Astrocyte of the hippocampus (primary cell): Measurements from ENCODE around the gene RFX5.
A peak's percentile ranks its signal among the peaks of the same experiment; 100 is the strongest.

ENCODE experiments used
- DNase-seq: peaks from one replicate; pipeline ENCODE4 v3.0.0; 2011; ENCODE audit warnings: low read depth, low spot score

RFX5 gene

GRCh38 chr1:151325231-151325630, 21.8 kb downstream of the RFX5 start:
- DNase-seq = peak; percentile 28

DNA sequence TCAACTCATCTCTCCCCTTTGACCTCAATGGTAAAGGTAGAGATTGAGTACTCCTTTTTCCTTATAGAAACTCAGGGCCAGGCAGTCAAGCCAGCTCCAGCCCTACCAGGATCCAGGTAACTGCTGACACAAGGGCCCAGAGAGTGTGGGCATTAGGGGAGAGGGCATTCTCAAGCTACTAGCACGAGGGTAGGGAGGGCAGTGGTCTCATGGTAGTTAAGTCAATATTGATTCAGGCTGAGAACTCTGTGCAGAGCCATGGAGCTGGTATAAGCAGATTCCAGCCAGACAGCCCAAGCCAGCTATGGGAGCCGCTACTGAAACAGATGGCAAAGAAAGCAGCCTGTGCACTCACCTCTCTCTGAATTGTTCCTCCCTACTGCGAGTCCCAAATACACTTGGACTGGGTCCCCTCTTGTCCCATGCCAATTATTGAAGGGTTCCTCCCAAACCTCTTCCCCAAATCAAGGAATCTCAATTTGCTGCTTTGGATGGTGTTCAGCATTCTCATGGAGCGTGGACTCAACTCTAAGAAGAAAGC, 22.6 kb downstream of the RFX5 start:
- no peak for DNase-seq

DNA sequence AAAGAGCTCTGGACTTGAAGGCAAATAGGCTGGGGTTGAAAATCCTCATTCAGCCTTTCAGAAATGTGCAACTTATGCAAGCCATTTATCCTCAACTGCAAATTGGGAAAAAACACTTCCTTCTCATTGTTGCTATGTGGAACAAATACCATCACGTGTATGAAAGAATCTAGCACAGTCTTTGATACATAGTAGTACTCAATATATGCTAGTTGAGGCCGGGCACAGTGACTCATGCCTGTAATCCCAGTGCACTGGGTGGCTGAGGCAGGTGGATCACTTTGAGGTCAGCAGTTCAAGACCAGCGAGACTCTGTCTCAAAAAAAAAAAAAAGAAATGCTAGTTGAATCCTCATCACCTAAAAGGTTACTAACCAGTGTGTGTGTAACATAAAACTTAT, 28.1 kb downstream of the RFX5 start:
- DNase-seq = peak; percentile 31

GRCh38 chr1:151315565-151316235, 31.4 kb downstream of the RFX5 start:
- no peak for DNase-seq

- peak; percentile 94 for DNase-seq
These were observed 32.7 kb downstream of the RFX5 start for GRCh38 chr1:151314137-151314875.

GRCh38 chr1:151313501-151313900, 33.6 kb downstream of the RFX5 start:
- DNase-seq = no peak

DNA sequence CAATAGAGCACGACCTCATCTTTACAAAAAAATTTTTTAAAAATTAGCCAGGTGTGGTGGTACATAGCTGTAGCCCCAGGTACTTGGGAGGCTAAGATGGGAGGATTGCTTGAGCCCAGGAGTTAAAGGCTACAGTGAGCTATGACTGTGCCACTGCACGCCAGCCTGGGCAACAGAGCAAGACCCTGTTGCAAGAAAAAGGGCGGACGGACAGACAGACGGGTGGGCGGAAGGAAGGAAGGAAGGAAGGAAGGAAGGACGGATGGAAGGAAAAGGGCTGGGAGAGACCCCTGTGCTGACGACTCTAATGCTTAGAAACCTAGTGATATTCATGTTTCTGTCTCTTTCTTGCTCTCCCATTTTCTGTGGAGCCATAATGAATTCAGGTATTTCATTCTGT, 34.2 kb downstream of the RFX5 start:
- DNase-seq = no peak

GRCh38 chr1:151312411-151312810, 34.6 kb downstream of the RFX5 start:
- no peak for DNase-seq

GRCh38 chr1:151311589-151312331, 35.3 kb downstream of the RFX5 start:
- peak; percentile 95 for DNase-seq

- no peak for DNase-seq
These were observed 36.0 kb downstream of the RFX5 start for GRCh38 chr1:151311011-151311410.

DNA sequence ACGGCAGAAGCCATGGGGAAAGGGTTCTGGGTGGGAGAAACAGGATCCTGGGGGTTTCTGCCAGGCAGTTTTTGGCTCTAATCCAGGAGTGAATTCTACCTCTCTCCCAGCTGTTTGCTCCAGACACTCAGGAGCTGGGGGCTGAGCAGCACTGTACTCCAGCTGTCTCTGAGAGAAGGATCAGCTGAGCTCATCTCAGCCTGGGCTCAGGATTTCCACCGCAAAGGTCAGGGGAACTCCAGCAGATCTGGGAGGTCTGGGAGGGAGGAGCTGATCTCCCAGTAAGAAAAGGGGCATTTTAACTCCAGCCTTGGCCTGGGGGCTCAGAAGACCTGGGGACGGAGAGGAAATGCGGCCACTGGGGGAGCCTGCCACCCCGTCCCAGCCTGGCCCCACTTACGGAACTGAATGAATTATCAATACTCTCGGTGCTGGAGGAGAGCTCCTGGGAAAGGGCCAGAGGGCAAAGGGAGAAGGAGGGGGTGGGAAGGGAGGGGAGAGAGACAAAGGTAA, 37.2 kb downstream of the RFX5 start:
- peak; percentile 26 for DNase-seq

DNA sequence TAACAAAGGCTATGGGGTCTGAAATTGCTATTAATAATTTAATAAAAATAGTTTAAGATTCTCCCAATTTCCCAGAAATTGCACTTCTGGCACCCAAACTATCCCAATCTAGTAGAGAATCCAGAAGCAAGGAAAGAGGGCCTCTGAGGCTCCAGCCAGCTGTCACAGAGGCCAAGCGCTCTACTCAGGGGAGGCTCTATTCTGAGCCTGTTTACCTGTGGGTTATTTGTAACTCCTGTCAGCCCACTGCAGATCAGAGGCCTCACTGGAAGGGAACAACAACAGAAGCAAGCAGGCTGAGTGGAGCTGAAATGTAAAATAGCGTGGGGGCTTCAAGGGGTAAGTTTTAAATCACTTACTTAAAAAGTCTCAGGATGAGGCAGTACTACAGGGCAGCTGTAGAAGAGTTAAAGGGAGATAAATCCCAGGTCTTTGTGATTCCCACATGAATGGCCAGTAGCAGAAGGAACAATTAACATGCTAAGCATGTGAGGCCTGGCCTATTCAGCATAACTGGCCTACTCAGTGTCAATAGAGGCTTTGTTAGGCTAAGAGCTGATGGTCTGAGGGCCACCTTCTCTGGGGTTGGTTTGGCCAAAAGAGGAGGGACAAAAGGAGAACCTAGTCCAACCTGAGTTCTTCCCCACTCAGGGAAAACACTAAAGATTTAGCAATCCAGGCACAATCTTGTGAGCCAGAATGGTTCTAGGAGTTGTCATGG, 52.1 kb downstream of the RFX5 start:
- no peak for DNase-seq

DNA sequence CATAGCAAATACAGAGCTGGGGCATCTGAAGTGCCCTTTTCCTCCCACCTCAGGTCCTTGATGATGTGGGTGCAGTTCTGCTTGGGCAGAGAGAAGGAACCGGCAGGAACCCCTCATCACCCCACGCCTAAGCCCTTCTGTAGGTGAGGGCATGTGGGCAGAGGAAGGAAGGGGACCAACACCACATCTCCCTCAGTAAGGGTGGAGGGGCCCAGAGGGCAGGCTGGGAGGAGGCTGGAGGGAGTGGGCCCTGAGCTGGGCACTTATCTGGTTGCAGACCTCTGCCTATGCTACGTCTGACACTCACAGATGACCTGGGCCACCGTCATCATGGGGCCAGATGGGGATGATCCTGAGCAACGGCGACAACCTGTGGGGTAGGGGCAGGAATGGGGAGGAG, 54.0 kb downstream of the RFX5 start:
- DNase-seq = no peak

DNA sequence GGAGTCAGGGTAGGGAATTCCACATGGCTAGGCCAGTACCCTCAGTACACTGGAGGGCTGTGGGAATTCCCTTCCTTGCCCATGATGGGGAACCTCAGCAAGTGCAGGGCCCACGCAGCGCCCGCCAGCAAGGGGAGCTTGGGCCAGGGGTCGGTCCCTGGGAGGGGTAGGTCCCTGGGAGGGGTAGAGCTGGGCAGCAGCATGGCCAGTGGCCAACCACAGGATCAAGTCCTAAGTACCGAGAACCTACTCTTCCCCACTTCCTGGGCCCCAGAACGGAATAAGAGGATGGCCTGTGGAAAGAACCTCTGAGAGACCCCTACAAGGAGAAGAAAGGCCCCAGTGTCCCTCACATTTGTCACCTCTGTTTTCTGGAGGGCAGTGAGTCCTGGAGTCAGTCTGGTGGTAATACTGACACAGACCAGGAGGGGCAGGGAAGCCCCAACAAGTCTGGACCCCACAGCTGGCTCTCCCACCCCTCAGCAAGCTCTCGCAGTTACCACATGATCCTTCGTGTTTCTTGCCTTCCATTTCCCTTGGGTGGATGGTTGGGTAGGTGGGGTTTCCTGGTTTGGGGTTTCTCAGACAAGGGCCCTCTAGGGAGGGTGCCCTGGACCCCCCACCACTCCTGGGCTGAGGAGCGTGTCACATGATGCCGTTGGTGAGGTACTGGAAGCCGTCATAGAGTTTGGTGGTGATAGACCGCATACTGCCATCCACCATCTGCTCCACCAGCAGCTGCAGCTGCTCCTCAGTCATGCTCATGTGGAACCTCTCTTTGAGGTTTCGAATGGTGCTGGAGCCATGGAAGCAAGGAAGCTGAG, 54.6 kb downstream of the RFX5 start:
- DNase-seq = no peak

GRCh38 chr1:151290709-151291303, 56.2 kb downstream of the RFX5 start:
- DNase-seq = no peak
